Measurements from ENCODE around the gene FRMD4A.
"Not testable (repeated sequence)": the region's sequence is repeated elsewhere in the genome, so short reads cannot be mapped to it uniquely, and the experiment has no call there.

The FRMD4A gene

DNA sequence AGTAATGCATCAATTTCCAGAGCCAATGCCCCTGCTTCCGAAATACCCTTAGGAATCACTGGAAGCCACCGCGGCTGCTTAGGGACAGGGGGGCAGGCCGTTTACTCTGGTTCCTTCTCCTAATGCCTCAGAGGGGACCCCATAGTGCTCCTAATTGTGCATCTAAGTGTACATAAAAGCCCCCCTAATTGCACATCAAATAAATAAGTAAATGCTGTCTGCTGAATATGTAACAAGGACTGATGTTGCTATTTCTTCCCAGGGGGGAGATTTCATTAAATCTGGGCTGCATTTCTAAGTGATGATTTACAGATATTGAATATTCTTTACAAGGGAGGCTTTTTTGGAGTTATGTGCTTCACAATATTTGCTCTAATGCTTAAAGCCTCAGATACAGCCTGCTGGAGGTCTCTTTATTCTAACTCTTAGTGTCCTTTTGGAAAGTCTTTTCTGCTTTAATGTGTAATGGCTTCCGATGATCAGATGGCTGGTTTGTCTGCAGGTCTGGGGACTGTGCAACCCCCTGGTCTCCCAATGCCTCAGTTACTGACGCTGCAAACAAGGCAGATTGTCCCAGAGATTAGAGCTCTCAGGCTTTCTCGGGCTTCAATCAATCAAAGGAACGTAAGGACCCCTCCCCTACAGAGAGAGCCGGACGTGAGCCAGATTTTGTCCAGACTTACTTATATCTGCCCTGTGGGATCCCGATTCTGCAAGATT is 601.0 kb downstream of the FRMD4A start:
- DNase-seq, result no peak

DNA sequence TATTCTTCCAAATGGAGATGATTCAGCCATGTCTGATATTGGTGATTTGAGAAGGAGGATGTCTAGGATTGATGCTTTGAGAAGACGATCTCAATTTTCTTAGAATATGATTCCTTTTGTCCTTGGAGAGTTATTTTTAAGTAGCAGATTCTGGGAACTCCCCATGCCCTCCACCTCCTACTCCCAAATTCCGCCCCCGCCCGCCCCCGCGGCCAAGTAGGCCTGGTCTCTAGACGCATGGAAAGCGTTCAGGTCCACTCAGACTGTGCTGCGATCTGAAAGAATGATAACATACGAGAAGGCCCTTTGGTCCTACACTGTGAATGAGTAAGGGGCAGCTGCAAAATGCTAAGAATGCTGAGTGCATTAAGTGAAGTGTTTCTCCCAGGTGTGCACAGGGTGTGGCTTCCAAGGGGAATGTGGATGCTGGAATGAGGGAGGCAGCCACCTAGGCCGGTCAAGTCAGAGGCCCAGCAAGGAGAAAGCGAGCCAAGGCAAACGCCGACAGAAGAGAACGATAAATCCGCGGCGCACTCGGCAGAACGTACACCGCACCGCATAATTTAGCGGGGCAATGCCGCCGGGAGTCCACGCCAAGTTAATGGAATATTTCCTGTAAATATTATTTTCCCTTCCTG is 601.7 kb downstream of the FRMD4A start:
- no peak for DNase-seq

DNA sequence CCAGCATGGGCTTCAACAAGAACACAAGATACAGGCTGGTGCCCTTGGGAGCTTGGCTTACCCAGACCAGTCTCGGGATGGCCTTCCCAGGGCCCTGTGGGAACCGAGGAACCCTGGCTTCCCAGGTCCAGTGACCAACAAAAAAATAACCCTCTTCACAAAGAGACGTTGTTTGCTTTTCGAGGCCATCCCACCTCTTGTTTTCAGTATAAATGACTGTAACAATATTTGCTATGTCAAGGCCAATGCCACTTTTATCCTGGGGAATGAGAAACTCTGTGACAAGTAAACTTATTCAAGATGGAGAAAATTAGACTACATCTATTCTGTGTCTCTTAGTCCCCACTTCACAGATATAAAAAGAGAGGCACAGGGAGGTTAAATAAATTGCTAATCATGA is 605.1 kb downstream of the FRMD4A start:
- DNase-seq, result no peak

DNA sequence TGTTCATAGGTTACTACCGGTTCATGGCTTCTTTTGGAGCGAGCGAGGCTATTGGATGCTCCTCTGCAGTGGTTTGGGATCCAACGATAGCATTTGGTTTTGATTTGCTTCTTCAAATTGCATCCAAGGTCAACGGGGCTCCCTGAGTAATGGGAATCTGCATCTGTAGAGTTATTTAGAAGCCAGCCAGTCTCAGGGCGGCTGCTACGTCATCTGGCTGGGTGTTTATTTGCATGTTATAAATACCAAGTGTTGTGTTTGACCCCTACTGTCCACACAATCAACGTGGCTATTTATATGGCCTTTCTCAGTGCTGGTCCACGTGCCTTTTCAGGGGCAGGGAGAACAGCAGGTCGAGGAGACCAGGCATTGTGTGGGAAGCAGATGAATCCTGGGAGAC is 606.2 kb downstream of the FRMD4A start:
- DNase-seq, result no peak

DNA sequence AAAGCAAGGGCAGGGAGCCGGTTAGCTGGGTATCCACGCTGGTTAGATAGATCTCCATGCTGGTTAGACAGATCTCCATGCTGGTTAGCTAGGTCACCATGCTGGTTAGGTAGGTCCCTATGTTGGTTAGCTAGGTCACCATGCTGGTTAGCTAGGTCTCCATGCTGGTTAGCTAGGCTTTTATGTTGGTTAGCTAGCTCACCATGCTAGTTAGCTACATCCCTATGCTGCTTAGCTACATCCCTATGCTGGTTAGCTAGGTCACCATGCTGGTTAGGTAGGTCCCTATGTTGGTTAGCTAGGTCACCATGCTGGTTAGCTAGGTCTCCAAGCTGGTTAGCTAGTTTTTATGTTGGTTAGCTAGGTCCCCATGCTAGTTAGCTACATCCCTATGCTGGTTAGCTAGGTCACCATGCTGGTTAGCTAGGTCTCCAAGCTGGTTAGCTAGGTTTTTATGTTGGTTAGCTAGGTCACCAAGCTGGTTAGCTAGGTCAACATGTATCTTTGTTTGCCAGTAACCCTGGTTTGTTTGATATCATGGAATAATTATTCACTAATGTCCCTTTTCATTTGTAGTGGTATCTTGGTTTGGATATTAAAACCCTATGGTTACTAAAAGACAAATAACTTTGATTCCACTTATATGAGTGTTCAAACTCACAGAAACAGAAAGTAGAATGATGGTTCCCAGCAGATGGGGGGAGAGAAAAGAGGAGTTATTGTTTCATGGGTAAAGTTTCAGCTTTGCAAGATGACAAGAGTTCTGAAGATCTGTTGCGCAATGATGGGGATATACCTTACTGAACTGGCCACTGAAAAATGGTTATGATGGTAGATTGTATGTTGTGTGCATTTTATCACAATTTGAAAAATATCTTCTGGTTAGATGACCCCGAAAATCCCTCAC is 607.7 kb downstream of the FRMD4A start:
- no peak for DNase-seq

DNA sequence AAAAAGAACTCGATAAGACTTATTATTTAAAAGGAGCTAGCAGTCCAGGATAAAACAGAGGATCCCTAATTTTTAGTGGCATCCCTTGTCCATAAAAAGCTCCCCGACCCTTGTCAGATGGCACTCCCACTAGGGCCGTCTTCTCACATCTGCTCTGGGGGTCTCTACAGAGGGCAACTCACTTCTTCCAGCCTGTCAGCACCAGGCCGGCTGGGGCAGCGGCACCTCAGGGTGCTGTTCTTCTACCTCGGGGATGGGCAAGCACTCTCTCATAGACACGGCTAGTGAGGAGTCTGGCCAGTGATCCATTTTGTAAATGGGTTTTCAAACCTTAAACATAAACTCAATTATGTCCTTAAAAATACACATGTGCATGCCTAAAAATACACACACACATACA is 609.2 kb downstream of the FRMD4A start:
- DNase-seq, result no peak

DNA sequence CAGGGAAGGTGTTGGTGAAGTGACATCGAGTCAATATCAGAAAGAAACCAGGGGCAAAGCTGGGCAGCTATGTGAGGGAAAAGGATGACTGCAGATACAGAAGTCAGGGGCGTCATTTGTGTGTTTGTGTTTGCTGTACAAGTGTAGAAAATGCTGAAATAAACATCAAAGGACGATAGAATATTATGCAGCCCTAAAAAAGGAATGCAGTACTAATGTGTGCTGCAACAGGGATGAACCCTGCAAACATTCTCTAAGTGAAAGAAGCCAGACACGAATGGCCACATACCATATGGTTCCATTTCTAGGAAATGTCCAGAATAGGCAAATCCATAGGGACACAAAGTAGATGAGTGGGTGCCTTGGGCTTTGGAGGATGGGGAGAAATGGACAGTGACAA is 610.0 kb downstream of the FRMD4A start:
- DNase-seq, result no peak

DNA sequence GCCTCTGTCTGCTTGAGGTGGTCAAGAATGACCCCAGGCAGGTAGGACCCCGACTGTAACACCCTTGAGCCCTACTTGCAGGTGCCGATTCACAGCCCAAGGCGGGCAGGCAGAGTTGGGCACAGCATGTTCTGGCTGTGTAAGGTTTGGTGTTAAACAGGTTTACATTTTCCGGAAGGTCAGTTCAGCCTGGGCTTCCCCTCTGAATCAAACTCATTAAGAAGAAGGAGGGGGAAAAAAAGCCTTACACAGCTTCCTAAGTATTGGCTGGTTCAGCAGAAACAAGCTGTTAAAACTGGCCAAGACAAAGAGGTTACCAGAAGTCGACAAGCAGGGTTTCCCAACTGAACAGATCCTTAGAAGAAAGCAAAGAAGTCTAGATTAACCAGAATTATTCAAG is 611.3 kb downstream of the FRMD4A start:
- no peak for DNase-seq

DNA sequence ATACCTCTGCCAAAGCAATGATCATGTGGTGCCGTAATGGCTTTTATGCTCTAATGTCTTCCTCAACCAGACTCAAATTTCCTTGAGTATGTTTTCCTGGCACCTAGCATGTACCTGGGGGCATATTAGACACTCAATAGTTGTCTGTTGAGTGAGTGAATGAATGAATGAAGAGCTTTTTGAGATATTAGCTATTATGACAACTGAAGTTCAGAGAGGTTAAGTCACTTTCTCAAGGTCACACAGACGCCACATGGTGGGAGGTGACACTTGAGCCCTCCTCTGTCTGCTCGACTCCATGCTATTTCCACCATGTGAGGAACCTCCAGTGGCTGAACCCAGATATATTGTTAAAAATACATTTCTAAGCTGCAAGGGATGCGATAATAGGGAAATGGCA is 611.9 kb downstream of the FRMD4A start:
- no peak for DNase-seq

DNA sequence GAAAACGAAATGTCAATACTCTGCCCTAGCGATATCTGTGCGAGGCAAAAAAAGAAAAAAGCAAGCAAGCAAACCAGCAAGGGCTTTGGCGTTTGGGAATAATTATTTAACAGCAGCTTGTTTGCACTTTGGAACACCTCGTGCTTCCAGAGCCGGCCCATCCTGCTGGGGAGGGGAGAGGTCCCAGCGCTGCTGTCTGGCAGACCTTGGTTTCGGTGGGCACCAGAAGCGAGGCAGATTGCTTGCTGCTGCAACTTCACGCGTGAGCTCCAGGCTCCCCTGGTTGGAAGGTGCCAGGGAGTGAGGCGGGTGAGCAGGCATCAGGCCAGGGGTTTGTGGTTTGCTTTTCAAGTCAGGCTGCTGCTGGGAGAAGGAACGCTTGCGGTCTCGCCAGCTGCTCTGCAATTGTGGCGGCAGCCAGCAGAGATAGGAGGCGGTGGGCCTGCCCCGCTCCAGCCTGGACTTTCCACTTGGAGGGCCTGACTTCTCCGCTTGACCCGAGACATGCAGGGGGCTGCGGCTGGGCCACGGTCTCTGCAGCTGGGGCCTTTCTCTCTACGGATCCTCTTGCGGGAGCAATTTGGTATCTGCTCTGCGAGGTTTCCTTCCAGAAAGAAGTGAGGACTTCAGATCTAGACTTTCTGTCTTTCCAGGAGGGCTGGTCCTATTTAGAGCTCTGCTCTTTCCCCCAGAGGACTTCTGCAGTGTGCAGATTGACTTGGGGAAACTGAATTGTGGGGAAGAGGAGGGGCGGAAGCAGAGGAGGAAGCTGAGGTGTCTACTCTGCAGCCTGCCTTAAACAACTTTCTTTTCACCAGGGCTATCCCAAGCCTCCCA is 612.6 kb downstream of the FRMD4A start:
- peak; percentile 34 to 40 for DNase-seq

DNA sequence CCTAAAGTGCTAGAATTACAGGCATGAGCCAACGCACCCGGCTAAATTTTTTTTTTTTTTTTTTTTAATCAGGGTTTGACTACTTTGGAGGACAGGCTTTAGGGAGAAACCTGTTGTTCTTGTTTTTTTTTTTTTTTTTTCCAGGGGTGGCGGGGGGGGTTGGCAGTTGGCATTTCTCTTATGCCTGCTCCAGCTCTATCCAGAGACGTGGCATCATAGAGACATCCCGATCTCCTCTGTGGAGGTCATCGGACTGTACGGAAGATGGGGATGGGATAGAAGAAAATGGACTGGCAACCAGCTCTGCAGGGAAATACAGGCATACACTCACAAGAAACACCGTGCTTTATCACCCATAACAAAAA is 613.2 kb downstream of the FRMD4A start:
- DNase-seq, result no peak

DNA sequence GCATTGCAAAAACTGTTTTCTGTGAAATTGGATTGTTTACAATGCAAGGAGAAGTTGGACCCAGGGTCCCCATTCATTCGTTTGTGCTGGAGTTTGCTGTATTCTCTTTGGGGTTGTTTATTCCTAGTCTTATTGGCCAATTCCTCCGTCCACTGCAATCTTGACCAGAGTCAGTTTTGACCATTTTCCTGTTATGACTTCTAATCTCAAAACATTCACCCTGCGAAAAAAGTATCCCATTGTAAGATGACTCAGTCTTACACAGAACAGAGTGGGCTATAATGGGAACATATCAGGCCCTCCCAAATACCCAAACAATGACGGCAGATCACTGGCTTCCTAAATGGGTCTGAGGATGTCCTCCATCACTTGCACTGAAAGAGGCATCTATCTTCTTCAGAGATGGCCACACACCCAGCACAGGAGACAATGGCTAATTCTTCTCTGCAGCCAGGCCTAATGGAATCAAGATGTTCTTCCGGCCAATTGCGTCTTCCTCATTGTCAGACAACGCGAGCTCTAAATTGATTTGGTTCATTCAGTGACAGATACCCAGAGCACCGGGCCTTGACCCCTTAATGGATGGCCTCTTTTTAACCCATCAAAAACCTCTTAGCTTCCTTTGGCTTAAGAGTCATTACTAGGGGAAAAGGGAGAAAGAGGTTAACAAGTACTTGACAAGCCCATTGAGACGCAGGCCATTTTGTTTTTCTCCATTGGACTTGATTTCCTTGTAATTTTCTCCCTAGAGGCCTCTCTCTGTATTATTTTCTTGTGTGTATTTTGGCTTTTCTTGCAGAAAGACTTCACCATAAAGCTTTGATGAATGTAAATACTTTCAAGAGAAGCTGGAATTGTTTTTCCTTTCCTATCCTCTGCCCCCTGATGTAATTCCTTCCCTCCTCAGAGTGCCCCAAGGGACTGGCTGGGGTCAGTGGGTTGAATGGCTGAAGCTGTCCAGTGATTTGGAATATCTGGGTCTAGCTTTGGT is 614.3 kb downstream of the FRMD4A start:
- no peak for DNase-seq

DNA sequence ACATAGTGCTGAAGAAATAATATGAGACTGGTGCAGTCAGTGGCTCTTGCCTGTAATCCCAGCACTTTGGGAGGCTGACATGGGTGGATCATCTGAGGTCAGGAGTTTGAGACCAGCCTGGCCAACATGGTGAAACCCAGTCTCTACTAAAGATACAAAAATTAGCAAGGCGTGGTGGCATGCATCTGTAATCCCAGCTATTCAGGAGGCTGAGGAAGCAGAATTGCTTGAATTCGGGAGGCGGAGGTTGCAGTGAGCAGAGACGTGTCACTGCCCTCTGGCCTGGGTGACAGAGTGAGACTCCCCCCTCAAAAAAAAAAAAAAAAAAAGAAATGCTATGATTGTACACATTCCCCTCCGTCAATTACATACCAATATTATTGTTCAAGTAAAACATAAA is 615.1 kb downstream of the FRMD4A start:
- DNase-seq, result not testable (repeated sequence)

DNA sequence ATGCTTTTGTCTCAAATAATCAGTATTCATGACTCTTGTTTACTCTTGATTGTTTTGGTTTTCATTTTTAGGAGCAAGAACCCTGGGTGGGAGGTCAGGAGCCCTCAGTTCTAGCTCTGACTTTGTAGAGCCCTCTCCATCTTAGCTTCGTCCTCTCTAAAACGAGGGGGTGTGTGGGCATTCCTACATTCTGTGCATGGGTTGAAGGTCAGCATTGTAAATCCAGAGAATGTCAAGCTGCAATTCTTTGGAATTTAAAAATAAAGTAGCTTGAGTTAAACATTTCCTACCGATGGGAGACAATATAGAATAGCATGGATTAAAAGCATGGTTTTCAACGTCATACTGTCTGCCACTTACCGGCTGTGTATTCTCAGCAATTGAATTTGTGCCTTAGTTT is 615.6 kb downstream of the FRMD4A start:
- DNase-seq, result no peak

DNA sequence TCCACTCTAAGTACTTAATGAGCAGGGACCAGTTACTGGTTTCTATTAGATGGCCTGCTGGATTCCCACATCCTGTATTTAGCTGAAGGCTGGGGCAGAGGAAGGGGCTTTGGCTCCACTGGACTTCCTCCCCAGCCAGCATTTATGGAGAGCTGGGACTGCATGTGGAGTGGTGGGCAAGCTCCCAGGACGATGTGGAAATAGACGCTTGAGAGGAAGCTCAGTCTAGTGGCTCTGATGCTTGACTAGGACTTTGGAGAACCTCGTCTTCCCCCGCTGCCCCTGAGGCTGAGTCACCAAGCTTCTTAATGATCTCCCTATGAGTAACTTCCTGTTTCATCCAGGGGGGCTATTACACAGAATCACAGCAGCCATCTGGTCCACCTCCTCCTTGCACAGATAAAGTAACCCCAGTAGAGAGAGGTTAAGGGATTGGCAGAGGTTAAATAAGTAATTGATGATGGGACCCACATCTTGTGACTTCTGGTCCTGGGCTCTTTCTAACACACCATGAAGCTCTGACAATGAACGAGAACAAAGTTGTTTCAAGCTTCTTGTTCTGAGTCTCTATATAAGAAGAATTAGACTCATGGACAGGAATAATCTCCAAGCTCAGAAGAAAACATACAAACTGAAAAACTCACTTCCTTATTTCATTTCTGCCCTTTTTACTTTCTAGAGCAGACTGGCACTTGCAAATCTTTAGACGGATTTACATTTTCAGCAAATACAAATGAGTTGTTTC is 617.7 kb downstream of the FRMD4A start:
- DNase-seq, result peak in 1 of 2 experiments; percentile 7

DNA sequence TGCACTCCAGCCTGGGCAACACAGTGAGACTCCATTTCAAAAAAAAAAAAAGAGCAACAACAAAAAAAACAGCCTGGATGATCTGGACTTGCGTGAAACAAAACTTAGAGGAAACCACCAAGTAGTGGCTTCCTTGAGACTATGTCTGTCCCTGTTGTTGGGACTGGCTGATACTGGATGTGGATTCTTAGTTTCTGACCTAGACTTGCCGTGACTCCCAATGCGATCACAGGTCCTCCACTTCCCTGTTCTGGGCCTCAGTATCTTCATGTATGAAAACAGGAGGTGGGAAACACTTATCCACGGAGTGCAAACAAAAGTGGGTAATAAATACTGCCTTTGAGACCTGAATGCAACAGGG is 618.3 kb downstream of the FRMD4A start:
- DNase-seq, result no peak

DNA sequence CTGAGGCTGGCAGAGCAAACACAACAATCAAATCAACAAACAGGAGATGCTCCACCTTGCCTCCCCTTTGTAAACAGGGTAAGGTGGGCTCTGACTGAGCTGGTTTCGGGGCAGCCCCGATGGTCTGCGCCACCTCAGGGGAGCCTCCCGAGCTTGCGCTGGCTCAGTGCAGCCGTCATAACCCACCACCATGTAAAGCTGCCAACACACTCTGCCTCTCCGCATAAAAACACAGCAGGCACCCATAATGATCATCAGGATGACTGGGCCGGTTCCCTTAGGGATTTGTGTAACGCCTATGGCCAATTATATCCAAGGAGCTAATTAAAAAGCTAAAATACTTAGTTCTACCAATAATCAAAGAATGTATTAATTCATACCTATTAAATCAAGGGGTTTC is 619.4 kb downstream of the FRMD4A start:
- DNase-seq, result no peak

DNA sequence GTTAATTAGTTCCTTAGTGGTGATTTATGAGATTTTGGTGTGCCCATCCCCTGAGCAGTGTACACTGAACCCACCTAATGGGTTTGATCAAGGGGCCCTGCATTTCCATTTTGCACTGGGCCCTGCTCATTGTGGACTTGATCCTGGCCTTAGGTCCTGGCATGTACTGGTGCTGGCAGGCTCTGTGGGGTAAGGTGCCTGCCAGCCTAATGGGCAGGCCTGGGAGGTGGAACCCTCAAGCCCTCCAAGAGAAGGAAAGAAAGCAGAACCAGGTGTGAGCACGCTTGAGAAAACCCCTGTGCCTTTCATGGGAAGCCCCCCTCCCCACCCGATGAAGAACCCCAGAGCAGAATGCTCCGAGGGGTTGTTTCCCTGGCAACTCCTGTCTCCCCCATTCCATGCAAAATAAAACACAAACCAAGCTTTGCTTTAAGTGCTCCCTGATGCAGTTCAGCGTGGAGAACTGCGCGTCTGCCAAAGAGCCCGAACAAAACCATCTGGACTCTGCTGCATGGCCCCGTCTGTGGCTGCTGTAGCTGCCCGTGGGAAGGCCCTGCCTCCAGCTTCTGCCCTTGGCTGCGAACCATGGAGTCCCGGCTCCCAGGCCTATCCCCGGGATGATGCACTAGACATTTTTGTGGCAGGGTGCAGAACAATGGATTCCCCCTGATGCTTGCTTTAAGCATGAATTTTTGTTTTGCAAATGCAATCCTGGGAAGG is 620.6 kb downstream of the FRMD4A start:
- DNase-seq, result no peak

DNA sequence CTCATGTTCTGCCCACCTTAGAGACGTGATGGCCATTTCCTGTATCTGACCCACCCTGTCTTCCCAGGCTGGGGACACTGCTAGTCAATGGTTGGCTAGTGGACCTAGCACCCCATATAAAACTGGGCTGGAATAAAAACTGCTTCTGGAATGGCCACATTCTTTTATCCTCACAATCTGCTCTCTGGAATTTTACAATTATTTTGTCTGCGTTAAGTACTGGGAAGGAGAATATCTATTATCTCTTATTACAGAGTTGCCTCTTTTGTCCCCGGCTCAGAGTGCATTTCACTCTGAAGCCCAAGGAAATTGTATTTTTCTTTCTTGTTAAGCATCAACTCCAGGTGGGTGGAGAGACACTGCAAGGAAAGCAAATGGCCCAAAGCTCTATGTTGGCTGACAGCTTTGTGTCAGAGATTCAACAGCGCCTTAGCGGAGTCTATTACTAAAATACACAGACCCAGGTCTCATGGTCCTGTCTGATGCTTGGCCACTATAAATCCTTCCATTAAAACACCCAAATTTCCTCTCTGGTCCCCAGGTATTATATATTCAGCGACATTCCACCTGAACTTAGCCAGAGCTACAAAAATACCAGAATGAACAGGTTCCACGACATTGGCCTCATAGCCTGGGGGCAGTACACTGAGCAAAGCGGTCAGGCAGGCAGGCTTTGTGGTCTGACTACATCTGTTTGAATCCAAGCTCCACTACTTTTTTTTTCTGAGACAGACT is 622.3 kb downstream of the FRMD4A start:
- DNase-seq, result no peak

Data from activated CD4-positive, alpha-beta T cell treated with anti-CD3 and anti-CD28 coated beads, Interleukin-2, amount 50 U/mL, for 48 hours (primary cell).